Heart left ventricle (tissue), 13 donors: Measurements from ENCODE around the gene MYOM1.

Source experiments
- CTCF ChIP-seq, 12 donors: fragments of 200-600 bp; sonication (generic) in 4 of 12; IDR thresholded peaks; one replicate each; pipeline versions ENCODE4 v1.5.0 to v1.8.0; 2018 to 2022; ENCODE audit warnings: antibody characterized with exemption in 12 of 12, mild to moderate bottlenecking in 5 of 12
- POLR2A ChIP-seq, 2 donors: fragments of 450-650 bp; IDR thresholded peaks; one replicate each; pipeline ENCODE4 v1.6.1; 2017; ENCODE audit warnings: antibody characterized with exemption in 2 of 2, mild to moderate bottlenecking in 2 of 2, moderate library complexity in 2 of 2
- donor health status: ischemic (EF 13 %, LVEDD 7.1; RV severe dilation, severe dysfunction).
- donor health status: DM: no; HTN: yes; CAD: no.
- donor health status: DM: no; HTN: no; CAD: no.
- donor health status: ischemic (EF 25% LVEDD 6.9; RV normal size, moderate dysfunction).
- donor health status: ischemic (EF 25% LVEDD 5.7; RV mildly dilated, moderate dysfunction).
- donor health status: ischemic (EF 35%, LVEDD 5.7; RV mildly dilated, moderate dysfunction).
- donor health status: nonischemic (EF 11% LVEDD 7.7; RV severe dilation, severe dysfunction).
- donor health status: DM: yes; HTN: yes; CAD: no.
- donor health status: PGD.
- donor health status: ischemic (EF 29% LVEDD 5.4; RV normal size, mild dysfunction).
- donor health status: nonischemic (EF 23%, LVEDD 6.1; RV moderate dilation, normal function).

- no peak for TF ChIP-seq CTCF (IDR thresholded peaks at IDR 0.05)
- no peak for TF ChIP-seq POLR2A (IDR thresholded peaks at IDR 0.05)
Observed at GRCh38 chr18:3260995-3261372, 41.2 kb upstream of the MYOM1 start.
